Stimulated activated CD4-positive, alpha-beta T cell treated with anti-CD3 and anti-CD28 coated beads, Interleukin-1b, Interleukin-23, amount 100 ng/mL, for 48 hours (primary cell): ENCODE data around the gene CD300C.
"Not testable (repeated sequence)": the region's sequence is repeated elsewhere in the genome, so short reads cannot be mapped to it uniquely, and the experiment has no call there.

Experiments
- DNase-seq: peaks from one replicate; pipeline ENCODE4 v3.0.0-alpha.2; 2020

The CD300C gene

GRCh38 chr17:74508156-74508555 is 37.8 kb downstream of the CD300C start:
- no peak for DNase-seq

DNA sequence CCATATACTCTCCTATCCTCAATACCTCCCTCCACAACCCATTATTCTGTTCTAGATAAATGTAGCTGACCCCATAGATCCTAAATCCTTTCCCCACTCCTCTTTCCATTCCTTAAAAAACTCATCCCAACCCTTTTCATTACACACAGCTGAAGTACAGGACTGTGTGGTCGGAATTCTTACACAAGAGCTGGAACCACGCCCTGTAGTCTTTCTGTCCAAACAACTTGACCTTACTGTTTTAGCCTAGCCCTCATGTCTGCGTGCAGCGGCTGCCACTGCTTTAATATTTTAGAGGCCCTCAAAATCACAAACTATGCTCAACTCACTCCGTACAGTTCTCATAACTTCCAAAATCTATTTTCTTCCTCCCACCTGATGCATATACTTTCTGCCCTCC is 42.0 kb downstream of the CD300C start:
- DNase-seq: not testable (repeated sequence)

GRCh38 chr17:74502861-74503260 is 43.1 kb downstream of the CD300C start:
- no peak for DNase-seq

GRCh38 chr17:74499992-74500391 is 45.9 kb downstream of the CD300C start:
- no peak for DNase-seq

- DNase-seq: no peak
Observed at GRCh38 chr17:74497471-74497870, 48.4 kb downstream of the CD300C start.

- peak; percentile 54 for DNase-seq
Observed at GRCh38 chr17:74493331-74493833, 52.5 kb downstream of the CD300C start.

DNA sequence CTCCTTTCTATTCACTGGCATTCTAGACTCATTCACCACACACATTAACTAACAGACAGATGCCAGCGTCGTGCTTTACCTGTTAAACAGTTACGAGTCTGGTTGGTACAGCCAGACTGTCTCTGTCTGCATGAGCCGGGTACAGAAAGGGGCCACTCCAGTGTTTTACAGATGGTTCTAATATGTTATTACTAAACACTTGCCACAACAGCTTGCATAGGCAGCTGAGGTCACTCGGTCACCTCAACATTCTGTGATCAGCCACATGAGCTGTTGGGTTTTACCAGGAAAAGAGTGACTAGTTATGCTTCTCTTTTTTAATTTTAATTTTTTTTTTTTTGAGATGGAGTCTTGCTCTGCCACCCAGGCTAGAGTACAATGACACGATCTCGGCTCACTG is 54.3 kb downstream of the CD300C start:
- no peak for DNase-seq
